GM18511 (cell line): ENCODE data around the gene CBFA2T3.

ENCODE experiments used
- ATAC-seq: cut with Tn5 transposase; IDR thresholded peaks from one replicate; pipeline ENCODE4 v1.9.1; 2021; ENCODE audit warnings: mild to moderate bottlenecking, moderate library complexity; ENCODE audit not compliant: unreplicated experiment

CBFA2T3 gene

DNA sequence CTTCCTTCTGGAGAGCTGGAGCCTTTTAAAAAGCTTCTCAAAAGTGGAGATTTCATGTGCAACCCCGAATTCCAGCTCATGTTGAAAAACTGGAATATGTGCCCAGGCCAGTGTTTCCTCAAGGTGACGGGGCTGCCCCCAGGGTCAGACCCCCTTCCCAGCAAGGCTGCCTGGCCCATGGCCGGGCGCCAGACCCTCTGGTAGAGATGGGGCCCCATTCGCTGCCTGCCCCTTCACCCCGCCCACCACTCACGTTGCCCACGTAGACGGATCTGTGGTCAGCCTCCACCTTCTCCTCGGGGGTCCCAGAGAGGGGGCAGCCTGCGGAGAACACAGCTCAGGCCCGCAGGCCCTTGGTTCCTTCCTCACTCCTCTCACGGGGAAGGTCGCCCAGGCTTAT is 111.7 kb downstream of the CBFA2T3 start:
- ATAC-seq = no peak

DNA sequence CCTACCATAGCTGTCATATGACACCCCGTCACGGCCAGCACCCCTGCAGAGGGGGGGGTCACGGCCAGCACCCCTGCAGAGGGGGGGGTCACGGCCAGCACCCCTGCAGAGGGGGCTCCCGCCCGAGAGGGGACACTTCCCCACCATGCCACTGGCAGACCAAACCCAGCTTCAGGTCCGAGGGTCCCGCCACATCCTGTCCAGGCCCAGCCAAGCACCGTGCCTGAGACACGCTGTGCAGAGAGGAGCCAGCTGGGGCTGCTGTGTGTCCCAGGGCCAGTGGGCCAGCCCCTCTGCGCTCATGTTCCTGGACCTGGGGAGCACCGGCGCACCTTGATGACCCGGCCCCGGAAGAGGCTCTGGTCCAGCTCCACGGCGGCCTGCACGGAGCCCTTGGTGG is 112.5 kb downstream of the CBFA2T3 start:
- no peak for ATAC-seq

GRCh38 chr16:88864099-88864498 is 112.9 kb downstream of the CBFA2T3 start:
- ATAC-seq = no peak

DNA sequence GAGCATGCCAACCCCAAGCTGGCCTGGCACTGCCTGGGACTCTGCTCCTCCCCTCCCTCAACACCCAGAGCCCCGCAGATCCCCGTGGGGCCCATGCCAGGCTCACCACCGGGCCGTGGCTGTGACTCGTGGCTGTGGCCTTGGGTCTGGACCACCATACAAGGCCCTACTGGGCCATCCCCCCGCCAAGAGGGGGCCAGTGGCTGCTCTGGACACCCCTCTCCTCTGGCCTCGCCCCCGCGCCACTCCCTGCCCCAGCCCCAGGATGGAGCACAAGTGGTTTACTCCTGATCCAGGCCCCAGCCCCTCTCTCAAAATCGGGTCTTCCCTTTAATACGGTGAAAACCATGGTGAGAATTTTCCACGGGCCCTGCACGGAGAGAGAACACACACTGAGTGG is 113.6 kb downstream of the CBFA2T3 start:
- no peak for ATAC-seq

- no peak for ATAC-seq
Observed at GRCh38 chr16:88862968-88863367, 114.0 kb downstream of the CBFA2T3 start.

GRCh38 chr16:88861359-88861758 is 115.6 kb downstream of the CBFA2T3 start:
- ATAC-seq = no peak

GRCh38 chr16:88859381-88860091 is 117.5 kb downstream of the CBFA2T3 start:
- ATAC-seq = no peak

GRCh38 chr16:88857728-88858339 is 119.2 kb downstream of the CBFA2T3 start:
- ATAC-seq = peak; percentile 50

DNA sequence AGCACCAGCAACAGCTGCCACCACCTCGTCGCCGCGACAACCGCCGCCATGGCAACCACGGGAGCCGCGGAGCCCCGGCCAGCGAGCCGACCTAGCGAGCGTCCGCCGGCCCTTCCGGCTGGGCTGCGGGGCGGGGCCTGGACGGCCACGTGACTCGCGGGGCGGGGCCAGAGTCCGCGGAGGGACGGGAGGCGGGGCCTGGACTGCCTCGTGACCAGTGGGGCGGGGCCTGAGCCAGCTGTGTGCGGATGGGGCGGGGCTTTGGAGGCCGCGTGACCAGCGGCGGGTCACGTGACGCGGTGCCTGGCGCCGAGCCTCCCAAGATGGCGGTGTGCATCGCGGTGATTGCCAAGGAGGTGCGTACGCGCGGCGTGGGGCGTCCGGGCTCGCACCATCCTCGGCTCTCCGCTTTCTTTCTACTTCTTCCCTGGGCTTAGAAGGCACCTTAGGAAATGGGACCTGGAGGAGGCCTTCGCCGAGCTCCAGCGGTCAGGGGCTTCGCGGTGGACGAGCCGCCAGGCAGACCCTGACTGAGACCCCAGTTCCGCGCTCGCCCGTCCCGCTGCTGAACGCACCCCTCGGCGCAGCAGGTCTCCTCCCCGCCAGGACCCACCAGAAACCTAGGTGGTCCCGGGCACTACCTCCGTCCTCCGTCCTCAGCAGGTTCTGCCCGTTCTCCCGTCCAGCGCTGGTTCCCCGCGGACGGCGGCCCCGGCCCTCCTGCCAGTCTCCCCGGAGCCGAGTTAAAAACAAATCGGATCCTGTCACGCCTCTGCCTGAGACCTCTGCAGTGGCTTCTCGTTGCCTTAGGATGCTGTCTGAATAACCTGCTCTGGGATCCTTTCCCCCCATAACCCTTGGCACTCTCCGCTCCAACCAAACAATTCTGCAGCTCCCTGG is 119.9 kb downstream of the CBFA2T3 start, which contains the start of the genes GALNS and TRAPPC2L:
Gene GALNS (minus strand): TSS at position 120 of the 900 bp plus-strand sequence. CDS start 70 bp downstream, at position 50.
Gene TRAPPC2L (plus strand): TSS at position 300 of the 900 bp plus-strand sequence. CDS start 24 bp downstream, at position 324.
- peak; percentile 82 for ATAC-seq

GRCh38 chr16:88856122-88856827 is 120.7 kb downstream of the CBFA2T3 start:
- no peak for ATAC-seq

- no peak for ATAC-seq
Observed at GRCh38 chr16:88855736-88856121, 121.3 kb downstream of the CBFA2T3 start.

GRCh38 chr16:88855176-88855575 is 121.8 kb downstream of the CBFA2T3 start:
- no peak for ATAC-seq

GRCh38 chr16:88854306-88855111 is 122.5 kb downstream of the CBFA2T3 start:
- ATAC-seq = no peak

DNA sequence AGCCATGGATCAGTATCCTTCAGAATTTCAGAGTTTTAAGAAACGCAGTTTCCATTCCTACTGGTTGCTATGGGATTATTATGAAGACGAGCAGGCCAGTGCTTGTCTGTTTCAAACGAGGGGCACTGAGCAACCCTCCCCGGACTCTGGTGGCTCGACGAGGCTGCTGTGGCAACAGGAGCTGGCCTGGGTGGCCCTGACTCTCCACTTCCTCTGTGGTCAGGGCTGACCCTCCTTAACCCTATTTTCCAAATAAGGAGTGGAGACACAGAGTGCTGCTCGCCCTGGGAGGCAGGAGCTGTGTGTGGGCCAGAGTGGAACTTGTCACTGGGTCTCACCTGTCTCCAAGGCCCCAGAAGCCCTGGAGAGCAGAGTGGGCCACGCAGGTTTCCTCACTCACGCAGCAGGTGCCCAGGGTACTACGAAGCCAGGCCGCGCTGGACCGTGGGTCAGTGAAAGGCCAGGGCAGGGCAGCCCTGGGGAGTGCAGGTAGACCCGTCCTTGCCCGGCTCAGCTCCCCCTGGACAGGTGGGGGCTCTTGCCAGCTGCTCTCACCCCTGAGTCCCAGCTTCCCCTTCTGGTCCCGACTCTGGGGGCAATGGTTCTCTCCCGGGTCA is 123.6 kb downstream of the CBFA2T3 start:
- ATAC-seq = no peak

GRCh38 chr16:88851616-88852015 is 125.4 kb downstream of the CBFA2T3 start:
- no peak for ATAC-seq

GRCh38 chr16:88850531-88851199 is 126.3 kb downstream of the CBFA2T3 start:
- ATAC-seq = no peak

GRCh38 chr16:88848557-88848956 is 128.4 kb downstream of the CBFA2T3 start:
- no peak for ATAC-seq

DNA sequence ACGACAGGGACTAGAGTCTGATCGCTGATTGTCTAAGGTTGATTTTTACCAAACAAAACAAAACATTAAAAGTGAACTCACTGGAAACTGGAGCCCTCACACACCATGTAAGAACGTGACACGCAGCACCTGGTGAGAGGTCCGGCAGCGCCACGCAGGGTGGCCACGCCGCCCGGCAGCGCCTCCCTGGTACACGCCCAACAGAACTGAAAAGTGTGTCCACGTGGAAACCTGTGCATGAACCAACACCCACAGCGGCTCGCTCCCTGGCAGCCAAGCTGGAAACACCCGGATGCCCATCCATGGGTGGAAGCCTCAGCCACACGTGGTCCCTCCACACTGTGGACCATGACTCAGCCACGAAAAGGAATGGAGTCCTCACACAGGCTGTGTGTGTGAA is 129.4 kb downstream of the CBFA2T3 start:
- ATAC-seq = no peak

DNA sequence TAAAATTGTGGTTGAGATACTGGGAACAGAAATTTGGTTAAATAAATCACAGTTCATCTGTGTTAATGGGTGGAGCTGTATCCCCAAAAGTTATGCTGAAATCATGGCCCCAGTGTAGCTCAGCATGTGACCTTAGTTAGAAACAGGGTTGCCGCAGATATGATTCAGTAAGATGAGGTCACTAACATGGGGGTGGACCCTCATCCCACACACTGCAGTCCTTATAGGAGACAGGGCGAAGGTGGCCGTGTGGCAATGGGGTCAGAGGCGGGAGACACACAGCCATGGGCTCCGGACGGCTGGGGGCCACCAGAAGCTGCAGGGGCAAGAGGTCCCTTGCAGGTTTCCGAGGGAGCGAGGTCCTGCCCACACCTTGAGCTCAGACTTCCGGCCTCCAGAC is 130.9 kb downstream of the CBFA2T3 start:
- ATAC-seq = no peak
